Gastrocnemius medialis (tissue), 4 donors: ENCODE results near the gene GTF3C1. TPM values are rescaled to one million over a fixed set of nuclear protein-coding genes. Genes with fewer than 3 reads are reported as not detected.

Experiments used
- ATAC-seq, 2 donors: fragments of 150-250 bp; one replicate each; pipeline ENCODE4 v1.9.1; 2016
- DNase-seq, 2 donors: peaks; one replicate each; pipeline ENCODE4 v3.0.0-alpha.2; 2019
- H3K27ac ChIP-seq, 4 donors: fragments of 200-600 bp; sonication (generic); 1 replicate in 1 of 4; 2 replicates in 3 of 4; pipeline ENCODE4 v1.5.1; 2016 to 2018; ENCODE audit warnings: mild to moderate bottlenecking in 2 of 4, moderate library complexity in 1 of 4
- H3K27me3 ChIP-seq, 3 donors: fragments of 200-600 bp; sonication (generic) in 2 of 3; 1 replicate in 1 of 3; 2 replicates in 2 of 3; pipeline versions ENCODE4 v1.5.1 to v1.6.0; 2016 to 2019; ENCODE audit warnings: mild to moderate bottlenecking in 1 of 3, moderate library complexity in 1 of 3
- H3K36me3 ChIP-seq, 2 donors: fragments of 200-600 bp; sonication (generic) in 1 of 2; one replicate each; pipeline ENCODE4 v1.5.1; 2017 to 2018
- H3K4me1 ChIP-seq, 2 donors: fragments of 200-600 bp; sonication (generic) in 1 of 2; one replicate each; pipeline ENCODE4 v1.5.1; 2016 to 2017; ENCODE audit warnings: mild to moderate bottlenecking in 2 of 2
- H3K4me3 ChIP-seq, 4 donors: fragments of 200-600 bp; sonication (generic) in 3 of 4; 1 replicate in 1 of 4; 2 replicates in 3 of 4; pipeline ENCODE4 v1.5.1; 2016 to 2019; ENCODE audit warnings: mild to moderate bottlenecking in 2 of 4
- H3K9me3 ChIP-seq, 3 donors: fragments of 200-600 bp; sonication (generic) in 2 of 3; 1 replicate in 1 of 3; 2 replicates in 2 of 3; pipeline ENCODE4 v1.5.1; 2016 to 2019
- POLR2A ChIP-seq, 2 donors: fragments of 450-650 bp; IDR thresholded peaks; one replicate each; pipeline ENCODE4 v1.6.1; 2017; ENCODE audit warnings: antibody characterized with exemption in 2 of 2, mild to moderate bottlenecking in 2 of 2, moderate library complexity in 2 of 2
- in situ Hi-C, 4 donors: fragments of 200-750 bp; cut with MboI; loops; one replicate each; pipeline versions ENCODE4 v1.15.0 to v1.8.0; 2017; ENCODE audit warnings: low sequenced_read_pairs in 4 of 4
- intact Hi-C: fragments of 100-400 bp; cut with DNase I; formaldehyde crosslinking; loops from one replicate; pipeline ENCODE4 v1.15.1; 2023; ENCODE audit warnings: low total_unique reads
- total RNA-seq, 4 donors: library from RNA; depleted of rRNA; stranded (reverse); fragments of >200 nt; gene quantifications; one replicate each; pipeline versions ENCODE4 v1.1.0 to v1.2.3, GENCODE V29; 2016
- TF ChIP-seq, protein P1 (sequence below), 5 experiments: fragments of 450-650 bp in 3 of 5; fragments of 200-600 bp in 2 of 5; sonication (generic) in 2 of 5; IDR thresholded peaks in 4 of 5; conservative IDR thresholded peaks in 1 of 5; 1 replicate in 4 of 5; 2 replicates in 1 of 5; pipeline ENCODE4 v1.5.1; 2016 to 2019; ENCODE audit warnings: antibody characterized with exemption in 5 of 5, mild to moderate bottlenecking in 3 of 5, moderate library complexity in 3 of 5

GTF3C1 gene
- total RNA-seq, 4 donors from 2014 or later = 52.0 to 108 (median 67.8) TPM

DNA sequence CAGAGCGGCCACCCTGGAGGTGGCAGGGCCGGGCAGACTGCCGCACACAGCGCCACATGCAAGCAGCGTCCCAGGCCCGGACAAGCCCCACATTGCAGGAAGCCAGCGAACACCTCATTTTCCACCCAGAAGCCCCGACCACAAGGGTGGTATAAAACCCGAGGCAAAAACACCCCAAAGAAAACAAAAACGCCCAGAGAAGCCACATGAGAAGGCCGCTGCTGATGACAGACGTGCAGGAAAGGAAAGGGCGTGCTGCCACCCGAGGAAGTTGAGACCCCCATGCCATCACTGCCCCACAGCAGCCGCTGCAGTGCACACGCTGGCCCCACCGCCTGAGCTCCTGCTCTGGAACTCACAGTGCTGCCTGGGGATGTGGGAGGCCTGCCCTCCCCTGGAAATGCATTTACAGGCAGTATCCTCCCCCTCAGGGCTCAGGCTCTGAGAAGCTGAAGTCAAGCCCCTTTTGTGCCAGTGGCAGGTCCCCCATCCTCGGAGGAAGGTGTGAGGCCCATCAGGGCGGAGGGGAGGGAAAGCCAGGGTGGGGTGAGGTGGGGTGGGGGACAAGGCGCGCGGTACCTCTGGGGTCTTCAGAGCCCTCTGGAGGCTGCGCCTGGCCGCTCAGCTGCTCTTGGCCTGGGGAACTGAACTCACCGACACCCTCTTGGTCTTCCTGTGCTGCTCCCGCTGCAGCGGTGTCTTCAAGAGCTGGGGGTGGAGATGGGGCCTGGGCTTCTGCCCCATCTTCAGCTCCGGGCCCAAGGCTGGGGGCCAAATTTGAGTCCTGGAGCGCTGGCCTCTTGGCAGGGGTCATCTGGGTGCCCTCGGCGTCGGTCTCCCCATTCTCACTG lies 85.7 kb downstream of the GTF3C1 start:
- Histone ChIP-seq H3K9me3 (no peaks in the 10 kb centered on the region), H3K27me3 (no peaks in the 10 kb centered on the region), H3K4me1 (peaks cover 28 to 34% of the 10 kb centered on the region in 2 donors), H3K4me3 (no peak overlapping the region), H3K27ac (no peak overlapping the region), H3K36me3 (peaks cover 0 to 72% of the 10 kb centered on the region in 2 donors)
- DNase-seq (no peak), ATAC-seq (no peak)
- intact Hi-C loops (no loop called here), in situ Hi-C loops (no loop called here)
- TF ChIP-seq, protein P1, sequence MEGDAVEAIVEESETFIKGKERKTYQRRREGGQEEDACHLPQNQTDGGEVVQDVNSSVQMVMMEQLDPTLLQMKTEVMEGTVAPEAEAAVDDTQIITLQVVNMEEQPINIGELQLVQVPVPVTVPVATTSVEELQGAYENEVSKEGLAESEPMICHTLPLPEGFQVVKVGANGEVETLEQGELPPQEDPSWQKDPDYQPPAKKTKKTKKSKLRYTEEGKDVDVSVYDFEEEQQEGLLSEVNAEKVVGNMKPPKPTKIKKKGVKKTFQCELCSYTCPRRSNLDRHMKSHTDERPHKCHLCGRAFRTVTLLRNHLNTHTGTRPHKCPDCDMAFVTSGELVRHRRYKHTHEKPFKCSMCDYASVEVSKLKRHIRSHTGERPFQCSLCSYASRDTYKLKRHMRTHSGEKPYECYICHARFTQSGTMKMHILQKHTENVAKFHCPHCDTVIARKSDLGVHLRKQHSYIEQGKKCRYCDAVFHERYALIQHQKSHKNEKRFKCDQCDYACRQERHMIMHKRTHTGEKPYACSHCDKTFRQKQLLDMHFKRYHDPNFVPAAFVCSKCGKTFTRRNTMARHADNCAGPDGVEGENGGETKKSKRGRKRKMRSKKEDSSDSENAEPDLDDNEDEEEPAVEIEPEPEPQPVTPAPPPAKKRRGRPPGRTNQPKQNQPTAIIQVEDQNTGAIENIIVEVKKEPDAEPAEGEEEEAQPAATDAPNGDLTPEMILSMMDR (IDR thresholded peaks at IDR 0.05 in 4 of 5, conservative IDR thresholded peaks at IDR 0.05 in 1 of 5) = no peak
- TF ChIP-seq POLR2A (IDR thresholded peaks at IDR 0.05) = no peak

DNA sequence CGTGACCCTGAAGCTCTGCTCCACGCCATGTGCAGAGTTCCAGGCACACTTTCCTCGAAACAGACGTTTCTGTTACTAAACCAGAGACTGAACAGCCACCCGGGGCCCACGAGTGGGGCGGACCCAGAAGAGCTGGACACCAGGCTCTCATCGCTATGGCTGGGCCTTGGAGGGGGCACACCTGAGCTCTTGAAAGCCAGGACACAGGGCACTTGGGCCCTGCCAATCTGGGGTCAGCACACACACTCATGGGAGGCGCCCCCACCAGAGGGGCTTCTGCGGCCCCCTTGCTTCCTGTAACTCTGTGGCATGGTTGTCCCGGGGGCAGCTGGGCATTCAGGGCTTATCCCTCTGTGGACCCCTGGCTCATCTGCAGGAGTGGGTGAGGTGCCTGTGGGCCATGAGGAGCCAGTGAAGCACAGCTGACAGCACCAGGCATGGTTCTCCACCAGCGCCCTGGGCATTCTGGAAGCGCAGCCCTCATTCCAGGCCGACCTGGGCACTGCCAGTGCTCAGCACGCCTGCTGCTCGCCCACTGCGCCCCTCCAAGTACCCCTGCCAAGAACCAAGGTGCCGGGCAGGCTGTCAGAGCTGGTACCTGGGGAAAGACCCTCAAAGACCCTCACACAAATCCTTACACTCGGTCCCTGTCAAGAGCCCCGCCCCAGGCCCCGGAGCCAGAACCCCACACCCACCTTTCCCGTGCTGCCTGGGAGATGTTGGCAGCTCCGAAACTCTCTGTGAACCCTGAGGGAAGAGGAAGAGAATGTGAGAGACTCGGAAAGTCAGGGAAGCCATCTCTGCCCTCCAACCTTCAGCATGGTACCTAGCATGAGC lies 86.6 kb downstream of the GTF3C1 start:
- ATAC-seq (no peak), DNase-seq (no peak)
- TF ChIP-seq, protein P1 (IDR thresholded peaks at IDR 0.05 in 4 of 5, conservative IDR thresholded peaks at IDR 0.05 in 1 of 5) = no peak
- no peak for TF ChIP-seq POLR2A (IDR thresholded peaks at IDR 0.05)
- no peak overlapping the region for H3K4me3 ChIP-seq
- intact Hi-C loops = no loop called here
- H3K4me1 ChIP-seq = peaks cover 28 to 34% of the 10 kb centered on the region in 2 donors
- H3K27ac ChIP-seq = peak overlapping the region; percentile 33 to 82 (median 68)
- no peaks in the 10 kb centered on the region for H3K9me3 ChIP-seq
- in situ Hi-C loops = no loop called here
- no peaks in the 10 kb centered on the region for H3K27me3 ChIP-seq
- peaks cover 0 to 63% of the 10 kb centered on the region in 2 donors for H3K36me3 ChIP-seq

DNA sequence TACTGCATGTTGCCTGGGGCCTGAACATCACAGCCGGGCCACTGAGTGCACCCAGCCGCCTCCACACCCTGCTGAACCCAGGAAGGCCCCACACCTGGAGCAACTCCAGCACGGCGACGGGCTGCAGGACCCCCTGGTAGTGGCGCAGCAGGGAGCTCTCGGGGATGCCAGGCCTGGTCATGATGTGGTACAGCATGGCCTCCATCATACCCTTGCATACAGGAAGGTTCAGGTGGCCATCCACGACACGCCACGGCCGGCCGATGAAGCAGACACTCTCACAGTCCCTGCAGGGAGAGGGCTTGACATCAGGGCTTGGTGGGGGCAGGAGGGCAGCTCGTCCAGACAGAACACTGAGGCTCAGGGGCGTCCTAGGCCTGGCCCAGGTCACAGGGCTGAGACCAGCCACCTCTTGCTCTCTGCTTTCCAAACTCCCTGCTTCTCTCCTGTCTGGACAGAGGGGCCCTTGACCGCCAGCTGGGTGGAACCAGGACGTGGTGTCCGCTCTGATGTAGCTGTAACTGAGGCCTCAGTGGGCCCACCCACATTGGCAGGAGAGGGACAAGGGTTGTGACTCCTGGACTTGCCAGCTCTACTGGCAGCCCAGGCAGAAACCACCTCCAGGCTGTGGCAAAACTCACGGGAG lies 87.4 kb downstream of the GTF3C1 start:
- peak overlapping the region; percentile 59 to 82 (median 74) for H3K27ac ChIP-seq
- intact Hi-C loops (no loop called here), in situ Hi-C loops (no loop called here)
- H3K9me3 ChIP-seq = no peaks in the 10 kb centered on the region
- H3K4me3 ChIP-seq = no peak overlapping the region
- ATAC-seq (peak; percentile 26 to 42), DNase-seq (peak in 1 of 2 donors; percentile 70)
- H3K4me1 ChIP-seq = peaks cover 28 to 34% of the 10 kb centered on the region in 2 donors
- no peaks in the 10 kb centered on the region for H3K27me3 ChIP-seq
- H3K36me3 ChIP-seq = peaks cover 0 to 56% of the 10 kb centered on the region in 2 donors
- TF ChIP-seq POLR2A (IDR thresholded peaks at IDR 0.05) = no peak
- TF ChIP-seq, protein P1 (IDR thresholded peaks at IDR 0.05 in 4 of 5, conservative IDR thresholded peaks at IDR 0.05 in 1 of 5) = no peak

DNA sequence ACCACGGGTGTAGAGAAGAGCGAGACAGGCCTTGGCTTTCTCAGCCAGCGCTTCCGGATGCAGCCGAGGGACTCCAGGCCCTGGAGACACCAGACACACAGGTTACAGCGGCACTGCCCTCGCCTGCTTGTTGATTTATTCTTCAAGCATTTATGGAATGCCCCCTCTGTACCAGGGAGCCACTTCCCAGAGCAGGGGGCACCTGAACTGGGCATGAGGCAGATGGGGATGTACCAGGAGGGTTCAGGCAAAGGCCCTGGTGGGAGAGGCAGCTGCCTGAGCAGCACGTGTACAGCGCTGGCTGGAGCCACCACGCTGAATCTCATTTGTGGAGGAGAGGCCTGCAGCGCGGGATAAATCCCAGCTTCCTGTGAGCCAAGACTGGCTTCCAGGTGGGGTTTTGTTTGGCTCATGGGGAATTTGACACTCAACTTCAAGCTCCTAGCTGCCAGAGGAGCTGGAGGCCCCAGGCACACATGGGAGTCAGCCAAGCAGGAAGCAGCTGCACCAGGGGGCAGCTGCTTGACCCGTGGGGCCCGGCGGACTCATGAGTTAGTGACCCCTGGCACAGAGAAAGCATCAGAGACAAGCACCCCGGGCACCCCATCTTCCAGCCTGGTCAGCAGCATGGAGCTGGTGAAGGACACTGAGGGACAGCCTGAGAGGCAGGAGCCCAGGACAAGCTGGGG lies 88.1 kb downstream of the GTF3C1 start:
- Histone ChIP-seq H3K36me3 (peaks cover 0 to 49% of the 10 kb centered on the region in 2 donors), H3K27ac (peak overlapping the region; percentile 59 to 82 (median 74)), H3K9me3 (no peaks in the 10 kb centered on the region), H3K4me1 (peaks cover 28 to 34% of the 10 kb centered on the region in 2 donors), H3K27me3 (no peaks in the 10 kb centered on the region), H3K4me3 (no peak overlapping the region)
- intact Hi-C loops (no loop called here), in situ Hi-C loops (no loop called here)
- DNase-seq = peak in 1 of 2 donors; percentile 74
- TF ChIP-seq, protein P1 (IDR thresholded peaks at IDR 0.05 in 4 of 5, conservative IDR thresholded peaks at IDR 0.05 in 1 of 5) = no peak
- no peak for TF ChIP-seq POLR2A (IDR thresholded peaks at IDR 0.05)
- peak; percentile 12 to 59 for ATAC-seq
